ENCODE data around the gene AMN1. TPM values are rescaled to one million over a fixed set of nuclear protein-coding genes. Genes with fewer than 3 reads are reported as not detected.

The AMN1 gene
- total RNA-seq, 2 experiments from 2014 or later, result 6.9 to 8.5 TPM

GRCh38 chr12:31772685-31773222 is 43.9 kb upstream of the AMN1 start:
- Histone ChIP-seq H3K27ac (ENCODE audit: low read depth in 1 of 2, low read length in 2 of 2) (no peak overlapping the region), H3K4me1 (ENCODE audit: insufficient read depth, low read length) (peaks cover 5% of the 10 kb centered on the region), H3K9me3 (ENCODE audit: control insufficient read depth in 1 of 2, insufficient read depth in 1 of 2, low read length in 2 of 2) (peaks cover 0 to 5% of the 10 kb centered on the region in 2 experiments), H3K4me3 (ENCODE audit: low read length) (no peak overlapping the region), H3K36me3 (ENCODE audit: insufficient read depth, low read length) (no peaks in the 10 kb centered on the region), H3K27me3 (ENCODE audit: control insufficient read depth in 1 of 2, insufficient read depth in 2 of 2, low read length in 2 of 2) (no peaks in the 10 kb centered on the region)
- intact Hi-C loops (cut with DNase I, micrococcal nuclease), result no loop called here
- TF ChIP-seq CTCF (IDR thresholded peaks at IDR 0.05), result no peak
- CTCF ChIA-PET, result no interaction called here
- Mint-ChIP-seq H3K9me3 (no peaks in the 10 kb centered on the region), H3K4me1 (ENCODE audit: low read depth) (peaks cover 22% of the 10 kb centered on the region), H3K27me3 (no peaks in the 10 kb centered on the region), H3K4me3 (no peak overlapping the region), H3K27ac (no peak overlapping the region), H3K36me3 (ENCODE audit: low read depth) (no peaks in the 10 kb centered on the region)
- no peak for DNase-seq
- ATAC-seq (ENCODE audit: poor library complexity), result no peak
- POLR2A ChIA-PET, result interaction anchor here (1.4 kb wide), 1 partner anchor 187 kb away, joined by 3 read pairs; no protein-coding TSS in a partner anchor

- ATAC-seq (ENCODE audit: poor library complexity) (no peak), DNase-seq (no peak)
- ChIA-PET POLR2A (interaction anchor here (1.4 kb wide), 1 partner anchor 188 kb away, joined by 3 read pairs; no protein-coding TSS in a partner anchor), CTCF (interaction anchor here (0.7 kb wide), 1 partner anchor 39 kb away, joined by 3 read pairs; no protein-coding TSS in a partner anchor)
- Mint-ChIP-seq H3K27ac (no peak overlapping the region), H3K4me3 (no peak overlapping the region), H3K27me3 (no peaks in the 10 kb centered on the region), H3K9me3 (no peaks in the 10 kb centered on the region), H3K36me3 (ENCODE audit: low read depth) (no peaks in the 10 kb centered on the region), H3K4me1 (ENCODE audit: low read depth) (peaks cover 22% of the 10 kb centered on the region)
- no peaks in the 10 kb centered on the region for H3K27me3 ChIP-seq (ENCODE audit: control insufficient read depth in 1 of 2, insufficient read depth in 2 of 2, low read length in 2 of 2)
- no peak overlapping the region for H3K4me3 ChIP-seq (ENCODE audit: low read length)
- H3K9me3 ChIP-seq (ENCODE audit: control insufficient read depth in 1 of 2, insufficient read depth in 1 of 2, low read length in 2 of 2), result peaks cover 0 to 3% of the 10 kb centered on the region in 2 experiments
- H3K27ac ChIP-seq (ENCODE audit: low read depth in 1 of 2, low read length in 2 of 2), result no peak overlapping the region
- H3K4me1 ChIP-seq (ENCODE audit: insufficient read depth, low read length), result peaks cover 5% of the 10 kb centered on the region
- TF ChIP-seq CTCF (IDR thresholded peaks at IDR 0.05), result no peak
- intact Hi-C loops (cut with DNase I, micrococcal nuclease), result no loop called here
- no peaks in the 10 kb centered on the region for H3K36me3 ChIP-seq (ENCODE audit: insufficient read depth, low read length)
These were observed 43.4 kb upstream of the AMN1 start for GRCh38 chr12:31772186-31772585.

- no peak for TF ChIP-seq CTCF (IDR thresholded peaks at IDR 0.05)
- DNase-seq, result peak in 1 of 14 experiments; percentile 34
- Mint-ChIP-seq H3K4me1 (ENCODE audit: low read depth) (peaks cover 19% of the 10 kb centered on the region), H3K36me3 (ENCODE audit: low read depth) (no peaks in the 10 kb centered on the region), H3K27me3 (no peaks in the 10 kb centered on the region), H3K27ac (peak overlapping the region; percentile 56), H3K4me3 (no peak overlapping the region), H3K9me3 (no peaks in the 10 kb centered on the region)
- H3K27me3 ChIP-seq (ENCODE audit: control insufficient read depth in 1 of 2, insufficient read depth in 2 of 2, low read length in 2 of 2), result no peaks in the 10 kb centered on the region
- CTCF ChIA-PET, result no interaction called here
- intact Hi-C loops (cut with DNase I, micrococcal nuclease), result loop anchor here in 1 of 2 experiments (5.0 kb wide), 1 partner anchor 44 kb away; no protein-coding TSS in a partner anchor
- no peaks in the 10 kb centered on the region for H3K4me1 ChIP-seq (ENCODE audit: insufficient read depth, low read length)
- no peak overlapping the region for H3K4me3 ChIP-seq (ENCODE audit: low read length)
- POLR2A ChIA-PET, result no interaction called here
- H3K9me3 ChIP-seq (ENCODE audit: control insufficient read depth in 1 of 2, insufficient read depth in 1 of 2, low read length in 2 of 2), result peaks cover 0 to 11% of the 10 kb centered on the region in 2 experiments
- H3K27ac ChIP-seq (ENCODE audit: low read depth in 1 of 2, low read length in 2 of 2), result no peak overlapping the region
- no peak for ATAC-seq (ENCODE audit: poor library complexity)
- no peaks in the 10 kb centered on the region for H3K36me3 ChIP-seq (ENCODE audit: insufficient read depth, low read length)
These were observed 39.2 kb upstream of the AMN1 start for GRCh38 chr12:31768046-31768445.

All from CD4-positive, alpha-beta T cell (primary cell).